Panc1 (cell line): ENCODE data around the gene TRABD2A. TPM values are rescaled to one million over a fixed set of nuclear protein-coding genes. Genes with fewer than 3 reads are reported as not detected.

Source experiments
- ATAC-seq: fragments of 200-7000 bp; cut with Tn5 transposase; 2 replicates; pipeline ENCODE4 v1.9.1; 2020; ENCODE audit warnings: mild to moderate bottlenecking, moderate library complexity
- BruUV-seq: library from RNA; stranded (reverse); fragments of 400-500 nt; replicated peaks from 2 replicates; lab custom pipeline; 2021; lab: Mats Ljungman, UMichigan
- CTCF ChIA-PET: fragments of 300-600 bp; sonication (Branson Sonifier 250); formaldehyde crosslinking; loops from one replicate; lab custom pipeline; 2022; ENCODE audit warnings: antibody characterized with exemption; lab: Charles Lee
- POLR2A ChIA-PET: fragments of 300-600 bp; sonication (Branson Sonifier 250); formaldehyde crosslinking; loops from one replicate; lab custom pipeline; 2022; ENCODE audit warnings: antibody characterized with exemption; lab: Charles Lee
- DNase-seq: peaks from one replicate; pipeline ENCODE4 v3.0.0-alpha.2; 2010; ENCODE audit warnings: low read depth, low spot score
- H3K27ac ChIP-seq: 2 replicates; pipeline ENCODE4 v1.5.1; 2011; ENCODE audit warnings: mild to moderate bottlenecking, low read length, inconsistent platforms
- H3K27me3 ChIP-seq: fragments of 200-500 bp; sonication (Bioruptor generic); 2 replicates; pipeline ENCODE4 v1.6.0; 2014; ENCODE audit warnings: low read length, inconsistent platforms; ENCODE audit not compliant: control insufficient read depth, insufficient read depth
- H3K36me3 ChIP-seq: fragments of 200-500 bp; sonication (Bioruptor generic); 2 replicates; pipeline ENCODE4 v1.5.1; 2014; ENCODE audit warnings: inconsistent platforms, mild to moderate bottlenecking, low read length, moderate library complexity; ENCODE audit not compliant: control insufficient read depth, insufficient read depth
- H3K4me1 ChIP-seq: 2 replicates; pipeline ENCODE4 v1.5.1; 2011; ENCODE audit warnings: inconsistent platforms, mild to moderate bottlenecking, low read length, moderate library complexity; ENCODE audit not compliant: control insufficient read depth, insufficient read depth
- H3K4me3 ChIP-seq, 2 experiments: 2 replicates each; pipeline ENCODE4 v1.5.1; 2011 to 2012; ENCODE audit warnings: low read depth in 2 of 2, low read length in 2 of 2, mild to moderate bottlenecking in 2 of 2, inconsistent platforms in 1 of 2, moderate library complexity in 1 of 2
- H3K9me3 ChIP-seq: fragments of 200-500 bp; sonication (Bioruptor generic); 2 replicates; pipeline ENCODE4 v1.5.1; 2014; ENCODE audit warnings: low read depth, mild to moderate bottlenecking, inconsistent platforms, low read length, moderate library complexity; ENCODE audit not compliant: control insufficient read depth, insufficient read depth
- POLR2AphosphoS5 ChIP-seq: IDR thresholded peaks from 2 replicates; pipeline ENCODE4 v1.6.1; 2012; ENCODE audit warnings: mild to moderate bottlenecking, low read depth, low read length, moderate library complexity
- REST ChIP-seq, 2 experiments: IDR thresholded peaks; 2 replicates each; pipeline ENCODE4 v1.6.1; 2011 to 2012; ENCODE audit warnings: low read depth in 2 of 2, control low read depth in 1 of 2, low read length in 1 of 2, mild to moderate bottlenecking in 1 of 2, moderate library complexity in 1 of 2; ENCODE audit not compliant: insufficient read depth in 1 of 2
- SIN3A ChIP-seq: IDR thresholded peaks from 2 replicates; pipeline ENCODE4 v1.6.1; 2012; ENCODE audit warnings: low read depth, mild to moderate bottlenecking, low read length, moderate library complexity, borderline replicate concordance; ENCODE audit not compliant: insufficient read depth
- TCF7L2 ChIP-seq: IDR thresholded peaks from 2 replicates; pipeline ENCODE4 v1.6.1; 2011; ENCODE audit warnings: mild to moderate bottlenecking, low read depth, low read length, inconsistent platforms
- in situ Hi-C: cut with HindIII; loops from 2 replicates; pipeline ENCODE4 v1.10.0; 2016; ENCODE audit warnings: low sequenced_read_pairs, low pct_unique_long_range_greater_than_20kb
- intact Hi-C: fragments of 100-400 bp; cut with micrococcal nuclease; formaldehyde crosslinking; loops from one replicate; pipeline ENCODE4 v1.10.0; 2022; ENCODE audit not compliant: unreplicated experiment
- total RNA-seq: library from RNA; stranded (reverse); gene quantifications from one replicate; pipeline ENCODE4 v1.2.1, GENCODE V29; 2021; ENCODE audit not compliant: unreplicated experiment
- TF ChIP-seq, protein P1 (sequence below): fragments of 450-650 bp; IDR thresholded peaks from 2 replicates; pipeline ENCODE4 v1.5.1; 2017; ENCODE audit warnings: mild to moderate bottlenecking

Gene TRABD2A
- total RNA-seq, 1 experiment from 2014 or later = 1.7 TPM

DNA sequence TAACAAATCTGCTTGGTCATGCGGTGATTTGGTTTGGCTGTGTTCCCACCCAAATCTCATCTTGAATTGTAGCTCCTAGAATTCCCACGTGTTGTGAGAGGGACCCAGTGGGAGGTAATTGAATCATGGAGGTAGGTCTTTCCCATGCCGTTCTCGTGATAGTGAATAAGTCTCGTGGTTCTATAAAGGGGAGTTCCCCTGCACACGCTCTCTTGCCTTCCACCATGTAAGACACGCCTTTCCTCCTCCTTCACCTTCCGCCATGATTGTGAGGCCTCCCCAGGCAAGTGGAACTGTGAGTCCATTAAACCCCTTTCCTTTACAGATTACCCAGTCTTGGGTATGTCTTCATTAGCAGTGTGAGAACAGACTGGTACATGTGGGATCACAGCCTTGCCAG is 36.7 kb downstream of the TRABD2A start:
- Histone ChIP-seq H3K36me3 (no peaks in the 10 kb centered on the region), H3K27me3 (no peaks in the 10 kb centered on the region), H3K27ac (no peak overlapping the region), H3K9me3 (no peaks in the 10 kb centered on the region), H3K4me1 (no peaks in the 10 kb centered on the region), H3K4me3 (no peak overlapping the region)
- ChIA-PET CTCF (no interaction called here), POLR2A (no interaction called here)
- TF ChIP-seq, protein P1, sequence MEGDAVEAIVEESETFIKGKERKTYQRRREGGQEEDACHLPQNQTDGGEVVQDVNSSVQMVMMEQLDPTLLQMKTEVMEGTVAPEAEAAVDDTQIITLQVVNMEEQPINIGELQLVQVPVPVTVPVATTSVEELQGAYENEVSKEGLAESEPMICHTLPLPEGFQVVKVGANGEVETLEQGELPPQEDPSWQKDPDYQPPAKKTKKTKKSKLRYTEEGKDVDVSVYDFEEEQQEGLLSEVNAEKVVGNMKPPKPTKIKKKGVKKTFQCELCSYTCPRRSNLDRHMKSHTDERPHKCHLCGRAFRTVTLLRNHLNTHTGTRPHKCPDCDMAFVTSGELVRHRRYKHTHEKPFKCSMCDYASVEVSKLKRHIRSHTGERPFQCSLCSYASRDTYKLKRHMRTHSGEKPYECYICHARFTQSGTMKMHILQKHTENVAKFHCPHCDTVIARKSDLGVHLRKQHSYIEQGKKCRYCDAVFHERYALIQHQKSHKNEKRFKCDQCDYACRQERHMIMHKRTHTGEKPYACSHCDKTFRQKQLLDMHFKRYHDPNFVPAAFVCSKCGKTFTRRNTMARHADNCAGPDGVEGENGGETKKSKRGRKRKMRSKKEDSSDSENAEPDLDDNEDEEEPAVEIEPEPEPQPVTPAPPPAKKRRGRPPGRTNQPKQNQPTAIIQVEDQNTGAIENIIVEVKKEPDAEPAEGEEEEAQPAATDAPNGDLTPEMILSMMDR = no peak
- TF ChIP-seq SIN3A (no peak), POLR2AphosphoS5 (no peak), TCF7L2 (no peak), REST (IDR thresholded peaks at IDR 0.05; ENCODE audit: insufficient read depth in 1 of 2, low read depth in 2 of 2, low read length in 1 of 2) (no peak)
- DNase-seq (no peak), ATAC-seq (no peak)
- in situ Hi-C loops = no loop called here
- BruUV-seq = no TSS peak
- intact Hi-C loops = no loop called here

GRCh38 chr2:84841577-84841976 is 39.3 kb downstream of the TRABD2A start:
- BruUV-seq = no TSS peak
- DNase-seq (no peak), ATAC-seq (no peak)
- H3K36me3 ChIP-seq = no peaks in the 10 kb centered on the region
- ChIA-PET CTCF (no interaction called here), POLR2A (no interaction called here)
- in situ Hi-C loops = no loop called here
- intact Hi-C loops = no loop called here
- H3K27ac ChIP-seq = no peak overlapping the region
- H3K4me1 ChIP-seq = no peaks in the 10 kb centered on the region
- no peak overlapping the region for H3K4me3 ChIP-seq
- TF ChIP-seq TCF7L2 (no peak), SIN3A (no peak), POLR2AphosphoS5 (no peak), REST (IDR thresholded peaks at IDR 0.05; ENCODE audit: insufficient read depth in 1 of 2, low read depth in 2 of 2, low read length in 1 of 2) (no peak)
- TF ChIP-seq, protein P1 = no peak
- H3K27me3 ChIP-seq = no peaks in the 10 kb centered on the region
- H3K9me3 ChIP-seq = no peaks in the 10 kb centered on the region
